ENCODE measurements around the gene CEP41. TPM values are rescaled to one million over a fixed set of nuclear protein-coding genes. Genes with fewer than 3 reads are reported as not detected.

The CEP41 gene
- total RNA-seq, 4 donors from 2014 or later, result 3.1 to 10.7 (median 7.9) TPM

GRCh38 chr7:130397051-130397757 is 43.6 kb downstream of the CEP41 start:
- TF ChIP-seq POLR2A (IDR thresholded peaks at IDR 0.05) (no peak), CTCF (IDR thresholded peaks at IDR 0.05) (no peak)
- WGBS, 2 donors, result 84 to 87% methylated on average over 7 of the region's 7 CpGs
- H3K4me1 ChIP-seq, result no peaks in the 10 kb centered on the region
- no peak overlapping the region for H3K4me3 ChIP-seq (replicated peaks in 1 of 3)
- H3K27ac ChIP-seq, result no peak overlapping the region
- H3K36me3 ChIP-seq, result no peaks in the 10 kb centered on the region
- no peaks in the 10 kb centered on the region for H3K9me3 ChIP-seq
- DNase-seq, result no peak
- intact Hi-C loops (cut with DNase I), result no loop called here
- H3K27me3 ChIP-seq, result no peaks in the 10 kb centered on the region

GRCh38 chr7:130396109-130396508 is 44.7 kb downstream of the CEP41 start:
- no peak overlapping the region for H3K27ac ChIP-seq
- H3K4me1 ChIP-seq, result no peaks in the 10 kb centered on the region
- H3K36me3 ChIP-seq, result no peaks in the 10 kb centered on the region

GRCh38 chr7:130395421-130395820 is 45.4 kb downstream of the CEP41 start:
- H3K9me3 ChIP-seq, result no peaks in the 10 kb centered on the region
- no peak overlapping the region for H3K27ac ChIP-seq
- no peak overlapping the region for H3K4me3 ChIP-seq (replicated peaks in 1 of 3)
- TF ChIP-seq CTCF (IDR thresholded peaks at IDR 0.05), result no peak
- TF ChIP-seq POLR2A (IDR thresholded peaks at IDR 0.05), result no peak
- no peaks in the 10 kb centered on the region for H3K4me1 ChIP-seq
- H3K27me3 ChIP-seq, result no peaks in the 10 kb centered on the region
- WGBS, 2 donors, result 73 to 80% methylated on average over 5 of the region's 5 CpGs
- DNase-seq, result no peak
- H3K36me3 ChIP-seq, result no peaks in the 10 kb centered on the region
- intact Hi-C loops (cut with DNase I), result no loop called here

More at GRCh38 chr7:130396109-130396508, 44.7 kb downstream of the CEP41 start:
- 59 to 79% methylated on average over 3 of the region's 3 CpGs for WGBS, 2 donors
- TF ChIP-seq CTCF (IDR thresholded peaks at IDR 0.05) (no peak), POLR2A (IDR thresholded peaks at IDR 0.05) (no peak)
- Histone ChIP-seq H3K9me3 (no peaks in the 10 kb centered on the region), H3K4me3 (replicated peaks in 1 of 3) (no peak overlapping the region), H3K27me3 (no peaks in the 10 kb centered on the region)
- intact Hi-C loops (cut with DNase I), result no loop called here
- DNase-seq, result no peak

GRCh38 chr7:130394421-130395195 is 46.2 kb downstream of the CEP41 start:
- DNase-seq, result no peak
- Histone ChIP-seq H3K36me3 (no peaks in the 10 kb centered on the region), H3K27me3 (no peaks in the 10 kb centered on the region), H3K4me1 (no peaks in the 10 kb centered on the region), H3K27ac (no peak overlapping the region), H3K9me3 (no peaks in the 10 kb centered on the region), H3K4me3 (replicated peaks in 1 of 3) (no peak overlapping the region)
- WGBS, 2 donors, result 84 to 85% methylated on average over 7 of the region's 7 CpGs
- intact Hi-C loops (cut with DNase I), result no loop called here
- no peak for TF ChIP-seq POLR2A (IDR thresholded peaks at IDR 0.05)
- no peak for TF ChIP-seq CTCF (IDR thresholded peaks at IDR 0.05)

- intact Hi-C loops (cut with DNase I), result no loop called here
- Histone ChIP-seq H3K4me1 (no peaks in the 10 kb centered on the region), H3K27ac (no peak overlapping the region), H3K9me3 (no peaks in the 10 kb centered on the region), H3K36me3 (no peaks in the 10 kb centered on the region), H3K27me3 (no peaks in the 10 kb centered on the region), H3K4me3 (replicated peaks in 1 of 3) (no peak overlapping the region)
- no peak for DNase-seq
- TF ChIP-seq CTCF (IDR thresholded peaks at IDR 0.05) (no peak), POLR2A (IDR thresholded peaks at IDR 0.05) (no peak)
- 79 to 85% methylated on average over 10 of the region's 10 CpGs for WGBS, 2 donors
These were observed 46.9 kb downstream of the CEP41 start for GRCh38 chr7:130393841-130394411.
